ENCODE measurements around the gene HMGB3. TPM values are rescaled to one million over a fixed set of nuclear protein-coding genes. Genes with fewer than 3 reads are reported as not detected.

The HMGB3 gene
- total and polyA plus RNA-seq, 8 donors = 1.2 to 19.7 (median 10.7) TPM; not detected in 1

DNA sequence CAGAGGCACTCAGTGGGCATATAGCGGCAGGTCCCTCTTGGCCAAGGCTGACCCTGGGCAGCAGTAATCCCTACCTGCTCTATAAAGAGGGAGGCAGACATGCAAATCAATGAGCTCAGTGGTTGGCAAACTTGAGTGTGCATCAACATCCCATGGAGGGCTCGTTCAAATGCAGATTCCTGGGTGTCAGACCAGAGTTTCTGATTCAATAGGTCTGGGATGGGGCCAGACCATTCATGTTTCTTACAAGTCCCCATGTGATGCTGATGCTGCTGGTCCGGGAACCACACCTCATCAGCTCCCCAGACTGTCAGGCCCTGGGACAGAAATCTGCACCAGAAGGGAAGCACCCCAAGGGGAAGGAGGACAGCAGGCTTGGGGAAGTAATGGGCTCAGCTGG lies 38.9 kb upstream of the HMGB3 start:
- TF ChIP-seq EP300 (IDR thresholded peaks at IDR 0.05) (no peak), POLR2A (IDR thresholded peaks at IDR 0.05) (no peak), POLR2AphosphoS5 (IDR thresholded peaks at IDR 0.05) (no peak)
- TF ChIP-seq, protein P1, sequence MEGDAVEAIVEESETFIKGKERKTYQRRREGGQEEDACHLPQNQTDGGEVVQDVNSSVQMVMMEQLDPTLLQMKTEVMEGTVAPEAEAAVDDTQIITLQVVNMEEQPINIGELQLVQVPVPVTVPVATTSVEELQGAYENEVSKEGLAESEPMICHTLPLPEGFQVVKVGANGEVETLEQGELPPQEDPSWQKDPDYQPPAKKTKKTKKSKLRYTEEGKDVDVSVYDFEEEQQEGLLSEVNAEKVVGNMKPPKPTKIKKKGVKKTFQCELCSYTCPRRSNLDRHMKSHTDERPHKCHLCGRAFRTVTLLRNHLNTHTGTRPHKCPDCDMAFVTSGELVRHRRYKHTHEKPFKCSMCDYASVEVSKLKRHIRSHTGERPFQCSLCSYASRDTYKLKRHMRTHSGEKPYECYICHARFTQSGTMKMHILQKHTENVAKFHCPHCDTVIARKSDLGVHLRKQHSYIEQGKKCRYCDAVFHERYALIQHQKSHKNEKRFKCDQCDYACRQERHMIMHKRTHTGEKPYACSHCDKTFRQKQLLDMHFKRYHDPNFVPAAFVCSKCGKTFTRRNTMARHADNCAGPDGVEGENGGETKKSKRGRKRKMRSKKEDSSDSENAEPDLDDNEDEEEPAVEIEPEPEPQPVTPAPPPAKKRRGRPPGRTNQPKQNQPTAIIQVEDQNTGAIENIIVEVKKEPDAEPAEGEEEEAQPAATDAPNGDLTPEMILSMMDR (IDR thresholded peaks at IDR 0.05) = no peak

DNA sequence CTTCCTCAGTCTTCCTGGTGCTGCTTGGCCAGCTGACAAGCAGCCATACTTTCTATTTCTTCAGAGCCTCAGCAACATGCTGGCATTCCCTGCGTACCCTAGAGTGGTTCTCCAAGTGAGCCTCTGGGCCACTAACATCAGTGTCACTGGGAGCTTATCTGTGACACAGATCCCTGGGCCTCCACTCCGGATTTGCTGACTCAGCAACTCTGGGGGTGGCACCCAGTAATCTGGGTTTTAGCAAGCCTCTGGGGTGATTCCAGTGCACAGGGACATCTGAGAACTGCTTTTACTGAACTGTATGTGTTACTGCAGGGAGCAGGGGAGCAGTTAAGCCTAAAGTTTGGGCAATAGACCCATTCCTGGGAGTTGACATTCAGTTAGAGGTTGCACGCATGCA lies 28.2 kb upstream of the HMGB3 start:
- Histone ChIP-seq H3K27me3 (no peaks in the 10 kb centered on the region), H3K9me3 (peaks cover 0 to 12% (median 5%) of the 10 kb centered on the region in 4 donors), H3K27ac (no peak overlapping the region), H3K4me3 (no peak overlapping the region), H3K36me3 (no peaks in the 10 kb centered on the region), H3K4me1 (no peaks in the 10 kb centered on the region)
- TF ChIP-seq POLR2AphosphoS5 (IDR thresholded peaks at IDR 0.05) (no peak), POLR2A (IDR thresholded peaks at IDR 0.05) (no peak), EP300 (IDR thresholded peaks at IDR 0.05) (no peak)
- TF ChIP-seq, protein P1 (IDR thresholded peaks at IDR 0.05) = no peak
- intact Hi-C loops (cut with DNase I; ENCODE audit: low total_unique reads) = no loop called here
- DNase-seq = no peak
- WGBS, 5 donors = 71 to 85% (median 84%) methylated on average over 3 of the region's 3 CpGs

More for the DNA sequence above, 38.9 kb upstream of the HMGB3 start:
- intact Hi-C loops (cut with DNase I; ENCODE audit: low total_unique reads) = no loop called here
- no peak overlapping the region for H3K4me3 ChIP-seq
- H3K9me3 ChIP-seq = no peaks in the 10 kb centered on the region
- DNase-seq = no peak
- no peaks in the 10 kb centered on the region for H3K36me3 ChIP-seq
- H3K4me1 ChIP-seq = no peaks in the 10 kb centered on the region
- no peaks in the 10 kb centered on the region for H3K27me3 ChIP-seq
- no peak overlapping the region for H3K27ac ChIP-seq
- 61 to 77% (median 67%) methylated on average over 3 of the region's 3 CpGs for WGBS, 5 donors

DNA sequence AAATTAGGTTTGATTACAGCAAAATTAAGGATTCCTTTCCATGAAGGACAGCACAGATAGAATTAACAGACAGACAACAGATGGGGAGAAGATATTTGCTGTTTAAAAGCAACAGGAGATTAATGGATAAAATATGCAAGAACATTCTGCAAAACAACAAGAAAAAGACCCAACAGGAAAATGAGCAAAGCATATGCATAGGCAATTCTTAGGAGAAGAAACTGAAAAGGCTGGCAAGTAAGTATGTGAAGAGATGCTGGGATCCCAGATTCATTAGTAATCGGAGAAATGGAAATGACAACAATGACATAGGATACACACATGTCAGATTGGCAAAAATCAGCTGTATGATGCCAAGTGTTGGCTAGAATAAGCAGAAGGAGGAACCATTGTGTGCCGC lies 27.5 kb upstream of the HMGB3 start:
- no peak overlapping the region for H3K27ac ChIP-seq
- DNase-seq = no peak
- H3K4me3 ChIP-seq = no peak overlapping the region
- 84 to 100% (median 92%) methylated on average over 1 to 2 of the region's 2 CpGs for WGBS, 5 donors
- H3K36me3 ChIP-seq = no peaks in the 10 kb centered on the region
- H3K9me3 ChIP-seq = peaks cover 0 to 12% (median 5%) of the 10 kb centered on the region in 4 donors
- no peaks in the 10 kb centered on the region for H3K4me1 ChIP-seq
- TF ChIP-seq, protein P1 (IDR thresholded peaks at IDR 0.05) = no peak
- no peak for TF ChIP-seq EP300 (IDR thresholded peaks at IDR 0.05)
- no peak for TF ChIP-seq POLR2A (IDR thresholded peaks at IDR 0.05)
- TF ChIP-seq POLR2AphosphoS5 (IDR thresholded peaks at IDR 0.05) = no peak
- intact Hi-C loops (cut with DNase I; ENCODE audit: low total_unique reads) = no loop called here
- no peaks in the 10 kb centered on the region for H3K27me3 ChIP-seq

DNA sequence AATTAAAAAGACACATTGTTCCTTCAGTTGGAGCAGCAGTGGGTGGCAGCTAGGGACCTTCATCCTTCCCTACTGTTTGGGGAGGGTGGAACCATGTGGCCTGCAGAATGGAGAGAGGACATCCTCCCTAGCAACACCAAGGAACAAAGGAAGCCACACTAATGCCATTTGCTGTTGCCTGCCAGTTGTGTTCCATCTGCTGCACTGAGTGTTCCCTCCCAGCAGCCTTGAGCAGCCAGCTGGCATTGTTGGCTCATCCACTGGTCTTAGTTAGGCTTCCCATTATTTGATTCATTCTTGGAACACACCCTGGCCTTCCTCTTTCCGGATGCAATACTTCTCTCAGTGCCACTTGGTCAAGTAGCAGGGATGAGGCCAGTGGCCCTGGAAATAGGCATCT lies 25.0 kb upstream of the HMGB3 start:
- Histone ChIP-seq H3K9me3 (peaks cover 0 to 12% (median 5%) of the 10 kb centered on the region in 4 donors), H3K27me3 (no peaks in the 10 kb centered on the region), H3K4me1 (no peaks in the 10 kb centered on the region), H3K36me3 (no peaks in the 10 kb centered on the region), H3K4me3 (no peak overlapping the region), H3K27ac (no peak overlapping the region)
- TF ChIP-seq EP300 (IDR thresholded peaks at IDR 0.05) (no peak), POLR2AphosphoS5 (IDR thresholded peaks at IDR 0.05) (no peak), POLR2A (IDR thresholded peaks at IDR 0.05) (no peak)
- TF ChIP-seq, protein P1 (IDR thresholded peaks at IDR 0.05) = no peak
- intact Hi-C loops (cut with DNase I; ENCODE audit: low total_unique reads) = no loop called here
- WGBS, 5 donors = 46 to 77% (median 64%) methylated on average over 1 of the region's 1 CpG
- DNase-seq = no peak
